Measurements from ENCODE around the gene SYT4.

Gene SYT4

DNA sequence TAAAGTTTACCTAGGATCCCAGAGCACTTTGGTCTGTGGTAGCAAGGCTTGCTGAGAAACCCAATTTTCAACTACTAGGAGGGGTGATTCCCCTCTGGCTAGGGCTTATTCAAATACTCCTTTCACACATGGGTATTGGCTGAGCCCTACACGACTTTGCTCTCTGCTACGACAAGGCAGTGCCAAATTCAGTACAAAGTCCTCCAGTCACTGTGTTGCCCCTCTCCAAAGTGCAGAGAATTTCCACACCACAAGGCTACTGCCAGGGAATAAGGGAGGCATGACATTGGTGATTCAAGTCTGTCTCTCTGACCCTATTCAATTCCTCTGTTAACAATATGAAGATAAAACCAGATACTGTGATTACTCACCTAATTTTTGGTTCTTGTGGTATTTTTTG is 38.9 kb downstream of the SYT4 start:
- no peaks in the 10 kb centered on the region for H3K27me3 ChIP-seq (replicated peaks)
- peak; percentile 7 for DNase-seq
- in situ Hi-C loops (cut with HindIII; ENCODE audit: low pct_ligation_motif_present, low sequenced_read_pairs), result no loop called here
- TF ChIP-seq, protein P1, sequence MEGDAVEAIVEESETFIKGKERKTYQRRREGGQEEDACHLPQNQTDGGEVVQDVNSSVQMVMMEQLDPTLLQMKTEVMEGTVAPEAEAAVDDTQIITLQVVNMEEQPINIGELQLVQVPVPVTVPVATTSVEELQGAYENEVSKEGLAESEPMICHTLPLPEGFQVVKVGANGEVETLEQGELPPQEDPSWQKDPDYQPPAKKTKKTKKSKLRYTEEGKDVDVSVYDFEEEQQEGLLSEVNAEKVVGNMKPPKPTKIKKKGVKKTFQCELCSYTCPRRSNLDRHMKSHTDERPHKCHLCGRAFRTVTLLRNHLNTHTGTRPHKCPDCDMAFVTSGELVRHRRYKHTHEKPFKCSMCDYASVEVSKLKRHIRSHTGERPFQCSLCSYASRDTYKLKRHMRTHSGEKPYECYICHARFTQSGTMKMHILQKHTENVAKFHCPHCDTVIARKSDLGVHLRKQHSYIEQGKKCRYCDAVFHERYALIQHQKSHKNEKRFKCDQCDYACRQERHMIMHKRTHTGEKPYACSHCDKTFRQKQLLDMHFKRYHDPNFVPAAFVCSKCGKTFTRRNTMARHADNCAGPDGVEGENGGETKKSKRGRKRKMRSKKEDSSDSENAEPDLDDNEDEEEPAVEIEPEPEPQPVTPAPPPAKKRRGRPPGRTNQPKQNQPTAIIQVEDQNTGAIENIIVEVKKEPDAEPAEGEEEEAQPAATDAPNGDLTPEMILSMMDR (IDR thresholded peaks at IDR 0.05; ENCODE audit: low read depth, low read length, missing control alignments), result no peak
- H3K27ac ChIP-seq, result no peak overlapping the region
- H3K4me3 ChIP-seq (ENCODE audit: low read depth, low read length), result no peak overlapping the region
- no peaks in the 10 kb centered on the region for H3K36me3 ChIP-seq (replicated peaks)

DNA sequence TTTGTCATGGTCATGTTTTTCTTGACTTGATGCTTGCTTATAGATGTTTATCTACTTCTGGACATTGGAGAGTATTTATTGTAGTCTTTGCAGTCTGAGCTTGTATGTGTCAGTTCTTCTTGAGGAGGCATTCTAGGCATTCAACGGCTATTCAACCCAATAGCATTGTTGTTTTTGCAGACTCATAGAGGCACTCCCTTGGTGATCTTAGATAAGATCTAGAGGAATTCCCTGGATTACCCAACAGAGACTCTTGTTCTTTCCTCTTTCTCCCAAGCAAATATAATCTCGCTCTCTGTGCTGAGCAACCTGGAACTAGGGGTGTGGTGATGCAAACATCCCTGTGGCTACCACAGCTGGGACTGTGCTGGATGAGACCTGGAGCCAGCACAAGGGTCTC is 40.4 kb downstream of the SYT4 start:
- H3K27me3 ChIP-seq (replicated peaks), result no peaks in the 10 kb centered on the region

DNA sequence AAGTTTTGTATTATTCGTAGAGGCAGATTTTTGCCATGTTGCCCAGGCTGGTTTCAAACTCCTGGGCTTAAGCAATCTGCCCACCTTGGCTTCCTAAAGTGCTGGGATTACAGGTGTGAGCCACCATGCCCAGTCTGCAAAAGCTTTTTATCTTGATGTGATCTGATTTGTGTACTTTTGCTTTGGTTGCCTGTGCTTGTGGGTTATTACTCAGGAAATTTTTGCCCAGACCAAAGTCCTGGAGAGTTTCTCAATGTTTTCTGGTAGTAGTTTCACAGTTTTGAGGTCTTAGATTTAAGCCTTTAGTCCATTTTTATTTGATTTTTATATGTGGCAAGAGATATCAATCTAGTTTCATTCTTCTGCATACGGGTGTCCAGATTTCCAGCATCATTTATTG is 42.4 kb downstream of the SYT4 start:
- in situ Hi-C loops (cut with HindIII; ENCODE audit: low pct_ligation_motif_present, low sequenced_read_pairs), result no loop called here
- Histone ChIP-seq H3K27me3 (replicated peaks) (no peaks in the 10 kb centered on the region), H3K4me3 (ENCODE audit: low read depth, low read length) (no peak overlapping the region), H3K36me3 (replicated peaks) (no peaks in the 10 kb centered on the region), H3K27ac (no peak overlapping the region)
- DNase-seq, result no peak
- TF ChIP-seq, protein P1 (IDR thresholded peaks at IDR 0.05; ENCODE audit: low read depth, low read length, missing control alignments), result no peak

More for the DNA sequence above, 40.4 kb downstream of the SYT4 start:
- H3K4me3 ChIP-seq (ENCODE audit: low read depth, low read length), result no peak overlapping the region
- no peak overlapping the region for H3K27ac ChIP-seq
- TF ChIP-seq, protein P1 (IDR thresholded peaks at IDR 0.05; ENCODE audit: low read depth, low read length, missing control alignments), result no peak
- no peaks in the 10 kb centered on the region for H3K36me3 ChIP-seq (replicated peaks)
- DNase-seq, result peak; percentile 74
- in situ Hi-C loops (cut with HindIII; ENCODE audit: low pct_ligation_motif_present, low sequenced_read_pairs), result no loop called here

DNA sequence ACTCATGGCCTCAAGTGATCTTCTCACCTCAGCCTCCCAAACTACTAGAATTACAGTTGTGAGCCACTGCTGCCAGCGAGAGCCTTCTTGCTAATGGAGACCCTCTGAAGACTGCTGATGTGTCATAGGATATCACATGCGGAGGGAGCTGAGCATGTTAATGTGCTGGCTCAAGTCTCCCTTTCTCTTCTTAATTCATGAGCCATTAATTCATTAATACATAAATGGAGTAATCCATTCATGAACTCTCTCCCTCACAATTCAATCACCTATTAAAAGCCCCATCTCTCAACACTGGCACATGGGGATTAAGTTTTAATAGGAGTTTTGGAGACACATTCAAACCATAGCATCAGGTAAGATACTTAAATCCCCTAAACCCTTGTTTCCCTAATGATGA is 54.8 kb downstream of the SYT4 start:
- TF ChIP-seq, protein P1 (IDR thresholded peaks at IDR 0.05; ENCODE audit: low read depth, low read length, missing control alignments), result no peak
- Histone ChIP-seq H3K27ac (no peak overlapping the region), H3K36me3 (replicated peaks) (no peaks in the 10 kb centered on the region), H3K4me3 (ENCODE audit: low read depth, low read length) (no peak overlapping the region), H3K27me3 (replicated peaks) (no peaks in the 10 kb centered on the region)
- in situ Hi-C loops (cut with HindIII; ENCODE audit: low pct_ligation_motif_present, low sequenced_read_pairs), result no loop called here
- no peak for DNase-seq

DNA sequence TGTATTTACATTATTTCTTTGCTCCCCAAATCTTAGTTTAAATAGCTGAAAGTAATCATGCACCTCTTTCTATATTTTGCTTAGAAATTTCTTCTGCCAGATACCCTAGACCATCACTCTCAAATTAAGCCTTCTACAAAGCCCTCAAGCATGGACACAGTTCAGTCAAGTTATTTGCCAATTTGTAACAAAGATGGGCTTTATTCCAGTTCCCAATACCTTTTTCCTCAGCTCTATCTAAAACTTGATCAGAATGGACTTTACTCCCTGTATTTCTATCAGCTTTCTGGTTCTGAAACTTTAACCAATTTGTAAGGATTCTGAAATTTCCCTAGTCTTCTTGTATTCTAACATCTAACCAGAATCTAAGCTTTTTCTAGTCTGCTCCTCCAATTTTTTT is 56.6 kb downstream of the SYT4 start:
- in situ Hi-C loops (cut with HindIII; ENCODE audit: low pct_ligation_motif_present, low sequenced_read_pairs), result no loop called here
- no peak for DNase-seq
- no peaks in the 10 kb centered on the region for H3K36me3 ChIP-seq (replicated peaks)
- H3K4me3 ChIP-seq (ENCODE audit: low read depth, low read length), result no peak overlapping the region
- TF ChIP-seq, protein P1 (IDR thresholded peaks at IDR 0.05; ENCODE audit: low read depth, low read length, missing control alignments), result no peak
- no peaks in the 10 kb centered on the region for H3K27me3 ChIP-seq (replicated peaks)
- H3K27ac ChIP-seq, result no peak overlapping the region
